Panc1 (cell line): ENCODE measurements around the gene RAB6B. TPM values are rescaled to one million over a fixed set of nuclear protein-coding genes. Genes with fewer than 3 reads are reported as not detected.

ENCODE experiments used
- ATAC-seq: fragments of 200-7000 bp; cut with Tn5 transposase; 2 replicates; pipeline ENCODE4 v1.9.1; 2020; ENCODE audit warnings: mild to moderate bottlenecking, moderate library complexity
- BruUV-seq: library from RNA; stranded (reverse); fragments of 400-500 nt; replicated peaks from 2 replicates; lab custom pipeline; 2021; lab: Mats Ljungman, UMichigan
- CTCF ChIA-PET: fragments of 300-600 bp; sonication (Branson Sonifier 250); formaldehyde crosslinking; loops from one replicate; lab custom pipeline; 2022; ENCODE audit warnings: antibody characterized with exemption; lab: Charles Lee
- POLR2A ChIA-PET: fragments of 300-600 bp; sonication (Branson Sonifier 250); formaldehyde crosslinking; loops from one replicate; lab custom pipeline; 2022; ENCODE audit warnings: antibody characterized with exemption; lab: Charles Lee
- DNase-seq: peaks from one replicate; pipeline ENCODE4 v3.0.0-alpha.2; 2010; ENCODE audit warnings: low read depth, low spot score
- H3K27ac ChIP-seq: 2 replicates; pipeline ENCODE4 v1.5.1; 2011; ENCODE audit warnings: mild to moderate bottlenecking, low read length, inconsistent platforms
- H3K27me3 ChIP-seq: fragments of 200-500 bp; sonication (Bioruptor generic); 2 replicates; pipeline ENCODE4 v1.6.0; 2014; ENCODE audit warnings: low read length, inconsistent platforms; ENCODE audit not compliant: control insufficient read depth, insufficient read depth
- H3K36me3 ChIP-seq: fragments of 200-500 bp; sonication (Bioruptor generic); 2 replicates; pipeline ENCODE4 v1.5.1; 2014; ENCODE audit warnings: inconsistent platforms, mild to moderate bottlenecking, low read length, moderate library complexity; ENCODE audit not compliant: control insufficient read depth, insufficient read depth
- H3K4me1 ChIP-seq: 2 replicates; pipeline ENCODE4 v1.5.1; 2011; ENCODE audit warnings: inconsistent platforms, mild to moderate bottlenecking, low read length, moderate library complexity; ENCODE audit not compliant: control insufficient read depth, insufficient read depth
- H3K4me3 ChIP-seq, 2 experiments: 2 replicates each; pipeline ENCODE4 v1.5.1; 2011 to 2012; ENCODE audit warnings: low read depth in 2 of 2, low read length in 2 of 2, mild to moderate bottlenecking in 2 of 2, inconsistent platforms in 1 of 2, moderate library complexity in 1 of 2
- H3K9me3 ChIP-seq: fragments of 200-500 bp; sonication (Bioruptor generic); 2 replicates; pipeline ENCODE4 v1.5.1; 2014; ENCODE audit warnings: low read depth, mild to moderate bottlenecking, inconsistent platforms, low read length, moderate library complexity; ENCODE audit not compliant: control insufficient read depth, insufficient read depth
- POLR2AphosphoS5 ChIP-seq: IDR thresholded peaks from 2 replicates; pipeline ENCODE4 v1.6.1; 2012; ENCODE audit warnings: mild to moderate bottlenecking, low read depth, low read length, moderate library complexity
- SIN3A ChIP-seq: IDR thresholded peaks from 2 replicates; pipeline ENCODE4 v1.6.1; 2012; ENCODE audit warnings: low read depth, mild to moderate bottlenecking, low read length, moderate library complexity, borderline replicate concordance; ENCODE audit not compliant: insufficient read depth
- TCF7L2 ChIP-seq: IDR thresholded peaks from 2 replicates; pipeline ENCODE4 v1.6.1; 2011; ENCODE audit warnings: mild to moderate bottlenecking, low read depth, low read length, inconsistent platforms
- in situ Hi-C: cut with HindIII; loops from 2 replicates; pipeline ENCODE4 v1.10.0; 2016; ENCODE audit warnings: low sequenced_read_pairs, low pct_unique_long_range_greater_than_20kb
- intact Hi-C: fragments of 100-400 bp; cut with micrococcal nuclease; formaldehyde crosslinking; loops from one replicate; pipeline ENCODE4 v1.10.0; 2022; ENCODE audit not compliant: unreplicated experiment
- total RNA-seq: library from RNA; stranded (reverse); gene quantifications from one replicate; pipeline ENCODE4 v1.2.1, GENCODE V29; 2021; ENCODE audit not compliant: unreplicated experiment
- TF ChIP-seq, protein P1 (sequence below), 2 experiments: IDR thresholded peaks; 2 replicates each; pipeline ENCODE4 v1.6.1; 2011 to 2012; ENCODE audit warnings: low read depth in 2 of 2, control low read depth in 1 of 2, low read length in 1 of 2, mild to moderate bottlenecking in 1 of 2, moderate library complexity in 1 of 2; ENCODE audit not compliant: insufficient read depth in 1 of 2
- TF ChIP-seq, protein P2 (sequence below): fragments of 450-650 bp; IDR thresholded peaks from 2 replicates; pipeline ENCODE4 v1.5.1; 2017; ENCODE audit warnings: mild to moderate bottlenecking

The RAB6B gene
- total RNA-seq, 1 experiment from 2014 or later: 49.2 TPM

DNA sequence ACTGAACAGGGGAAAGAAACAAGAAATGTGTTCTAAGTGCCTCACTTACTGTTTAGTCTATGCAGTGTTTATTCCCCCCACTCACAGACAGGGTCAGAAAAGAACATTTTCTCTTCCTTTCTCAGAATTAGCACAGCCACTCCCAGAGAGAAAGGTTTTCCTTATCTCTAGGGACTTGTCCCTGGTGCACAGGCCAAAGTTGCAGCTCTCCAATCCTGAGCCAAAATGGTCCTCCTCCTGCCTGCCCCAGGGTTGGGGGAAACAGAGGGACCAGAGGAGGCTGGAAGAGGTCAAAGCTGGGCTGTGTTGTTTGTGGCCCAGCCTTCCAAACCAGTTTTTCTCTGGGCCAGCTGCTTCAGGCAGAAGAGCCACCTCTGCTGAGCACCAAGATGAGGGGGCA lies 12.0 kb downstream of the RAB6B start:
- POLR2A ChIA-PET: no interaction called here
- no peak for ATAC-seq
- intact Hi-C loops: no loop called here
- Histone ChIP-seq H3K4me3 (no peak overlapping the region), H3K9me3 (no peaks in the 10 kb centered on the region), H3K36me3 (no peaks in the 10 kb centered on the region), H3K4me1 (no peaks in the 10 kb centered on the region), H3K27ac (no peak overlapping the region), H3K27me3 (no peaks in the 10 kb centered on the region)
- CTCF ChIA-PET: no interaction called here
- no peak for TF ChIP-seq TCF7L2
- no peak for TF ChIP-seq SIN3A
- TF ChIP-seq POLR2AphosphoS5: no peak
- TF ChIP-seq, protein P1, sequence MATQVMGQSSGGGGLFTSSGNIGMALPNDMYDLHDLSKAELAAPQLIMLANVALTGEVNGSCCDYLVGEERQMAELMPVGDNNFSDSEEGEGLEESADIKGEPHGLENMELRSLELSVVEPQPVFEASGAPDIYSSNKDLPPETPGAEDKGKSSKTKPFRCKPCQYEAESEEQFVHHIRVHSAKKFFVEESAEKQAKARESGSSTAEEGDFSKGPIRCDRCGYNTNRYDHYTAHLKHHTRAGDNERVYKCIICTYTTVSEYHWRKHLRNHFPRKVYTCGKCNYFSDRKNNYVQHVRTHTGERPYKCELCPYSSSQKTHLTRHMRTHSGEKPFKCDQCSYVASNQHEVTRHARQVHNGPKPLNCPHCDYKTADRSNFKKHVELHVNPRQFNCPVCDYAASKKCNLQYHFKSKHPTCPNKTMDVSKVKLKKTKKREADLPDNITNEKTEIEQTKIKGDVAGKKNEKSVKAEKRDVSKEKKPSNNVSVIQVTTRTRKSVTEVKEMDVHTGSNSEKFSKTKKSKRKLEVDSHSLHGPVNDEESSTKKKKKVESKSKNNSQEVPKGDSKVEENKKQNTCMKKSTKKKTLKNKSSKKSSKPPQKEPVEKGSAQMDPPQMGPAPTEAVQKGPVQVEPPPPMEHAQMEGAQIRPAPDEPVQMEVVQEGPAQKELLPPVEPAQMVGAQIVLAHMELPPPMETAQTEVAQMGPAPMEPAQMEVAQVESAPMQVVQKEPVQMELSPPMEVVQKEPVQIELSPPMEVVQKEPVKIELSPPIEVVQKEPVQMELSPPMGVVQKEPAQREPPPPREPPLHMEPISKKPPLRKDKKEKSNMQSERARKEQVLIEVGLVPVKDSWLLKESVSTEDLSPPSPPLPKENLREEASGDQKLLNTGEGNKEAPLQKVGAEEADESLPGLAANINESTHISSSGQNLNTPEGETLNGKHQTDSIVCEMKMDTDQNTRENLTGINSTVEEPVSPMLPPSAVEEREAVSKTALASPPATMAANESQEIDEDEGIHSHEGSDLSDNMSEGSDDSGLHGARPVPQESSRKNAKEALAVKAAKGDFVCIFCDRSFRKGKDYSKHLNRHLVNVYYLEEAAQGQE (IDR thresholded peaks at IDR 0.05; ENCODE audit: insufficient read depth in 1 of 2, low read depth in 2 of 2, low read length in 1 of 2): no peak
- no TSS peak for BruUV-seq
- DNase-seq: no peak
- in situ Hi-C loops: no loop called here

DNA sequence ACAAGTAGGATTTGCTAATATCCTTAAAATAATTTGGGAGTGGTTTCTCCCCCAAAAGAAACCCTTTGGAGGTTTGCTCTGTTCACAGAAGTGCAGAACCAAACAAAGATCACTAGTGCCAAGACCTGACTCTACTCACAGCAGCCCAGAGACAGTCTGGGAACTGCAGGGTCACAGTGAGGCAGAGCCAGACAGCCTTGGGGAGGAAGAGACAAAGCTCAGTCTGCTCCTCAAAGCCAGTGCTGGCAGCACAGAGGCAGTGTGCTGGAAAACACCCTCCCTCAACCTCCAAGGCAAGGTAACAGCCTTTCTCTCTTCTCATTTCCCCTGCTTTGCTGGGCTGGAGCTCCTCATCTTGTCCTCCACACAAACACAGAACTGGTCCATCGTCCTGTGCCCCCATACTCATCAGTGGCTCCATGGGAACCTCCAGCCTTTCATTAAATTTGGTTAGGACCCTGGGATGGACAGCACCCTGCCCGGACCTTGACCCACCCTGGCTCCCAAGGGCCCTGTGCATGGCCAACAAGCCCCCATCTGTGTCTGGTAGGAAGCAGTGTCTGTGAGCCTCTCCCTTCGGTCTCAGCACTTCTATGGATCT lies 12.6 kb downstream of the RAB6B start:
- H3K9me3 ChIP-seq: no peaks in the 10 kb centered on the region
- no peaks in the 10 kb centered on the region for H3K36me3 ChIP-seq
- H3K27ac ChIP-seq: no peak overlapping the region
- H3K27me3 ChIP-seq: no peaks in the 10 kb centered on the region
- intact Hi-C loops: no loop called here
- H3K4me3 ChIP-seq: no peak overlapping the region
- no peaks in the 10 kb centered on the region for H3K4me1 ChIP-seq
- DNase-seq (no peak), ATAC-seq (no peak)
- TF ChIP-seq, protein P2, sequence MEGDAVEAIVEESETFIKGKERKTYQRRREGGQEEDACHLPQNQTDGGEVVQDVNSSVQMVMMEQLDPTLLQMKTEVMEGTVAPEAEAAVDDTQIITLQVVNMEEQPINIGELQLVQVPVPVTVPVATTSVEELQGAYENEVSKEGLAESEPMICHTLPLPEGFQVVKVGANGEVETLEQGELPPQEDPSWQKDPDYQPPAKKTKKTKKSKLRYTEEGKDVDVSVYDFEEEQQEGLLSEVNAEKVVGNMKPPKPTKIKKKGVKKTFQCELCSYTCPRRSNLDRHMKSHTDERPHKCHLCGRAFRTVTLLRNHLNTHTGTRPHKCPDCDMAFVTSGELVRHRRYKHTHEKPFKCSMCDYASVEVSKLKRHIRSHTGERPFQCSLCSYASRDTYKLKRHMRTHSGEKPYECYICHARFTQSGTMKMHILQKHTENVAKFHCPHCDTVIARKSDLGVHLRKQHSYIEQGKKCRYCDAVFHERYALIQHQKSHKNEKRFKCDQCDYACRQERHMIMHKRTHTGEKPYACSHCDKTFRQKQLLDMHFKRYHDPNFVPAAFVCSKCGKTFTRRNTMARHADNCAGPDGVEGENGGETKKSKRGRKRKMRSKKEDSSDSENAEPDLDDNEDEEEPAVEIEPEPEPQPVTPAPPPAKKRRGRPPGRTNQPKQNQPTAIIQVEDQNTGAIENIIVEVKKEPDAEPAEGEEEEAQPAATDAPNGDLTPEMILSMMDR: no peak
- TF ChIP-seq SIN3A: no peak
- TF ChIP-seq TCF7L2: no peak
- TF ChIP-seq, protein P1 (IDR thresholded peaks at IDR 0.05; ENCODE audit: insufficient read depth in 1 of 2, low read depth in 2 of 2, low read length in 1 of 2): no peak
- no peak for TF ChIP-seq POLR2AphosphoS5
- in situ Hi-C loops: no loop called here
- no TSS peak for BruUV-seq
- ChIA-PET CTCF (no interaction called here), POLR2A (no interaction called here)
